NCI-H524 (cell line): ENCODE measurements around the gene ORAI3.

Experiments used
- DNase-seq, 2 experiments: peaks; one replicate each; lab custom pipeline; 2025; lab: John Stamatoyannopoulos, UW

ORAI3 gene

DNA sequence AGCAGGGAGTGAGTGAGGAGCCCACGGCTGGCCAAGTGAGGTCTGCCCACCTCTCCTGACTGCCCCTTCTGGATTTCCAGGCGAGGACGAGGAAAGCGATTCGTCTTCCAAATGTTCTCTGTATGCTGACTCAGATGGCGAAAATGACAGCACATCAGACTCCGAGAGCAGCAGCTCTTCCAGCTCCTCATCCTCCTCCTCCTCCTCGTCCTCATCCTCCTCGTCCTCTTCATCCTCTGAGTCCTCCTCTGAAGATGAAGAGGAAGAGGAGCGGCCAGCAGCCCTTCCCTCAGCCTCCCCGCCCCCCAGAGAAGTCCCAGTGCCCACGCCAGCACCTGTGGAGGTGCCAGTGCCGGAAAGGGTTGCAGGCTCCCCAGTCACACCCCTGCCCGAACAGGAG lies 22.4 kb downstream of the ORAI3 start:
- no peak for DNase-seq

DNA sequence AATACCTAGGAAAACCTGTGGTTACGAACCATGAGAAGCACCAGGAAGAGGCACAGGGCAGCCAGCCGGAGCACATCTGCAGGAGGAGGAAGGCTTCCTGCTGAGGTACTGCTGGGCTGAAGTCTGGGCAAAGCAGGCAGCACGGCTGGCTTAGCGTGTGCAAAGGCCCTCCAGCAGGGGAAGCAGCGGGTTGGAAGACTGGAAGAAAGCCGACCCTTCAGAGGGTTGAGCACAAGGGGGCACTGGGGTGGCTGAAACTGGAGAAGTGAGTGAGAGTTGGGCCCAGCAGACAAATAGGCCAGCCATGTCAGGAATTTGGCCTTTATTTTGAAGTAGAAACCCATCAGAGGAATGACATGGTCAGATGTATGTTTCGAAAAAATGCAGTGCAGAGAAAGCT lies 24.0 kb downstream of the ORAI3 start:
- DNase-seq, result no peak

DNA sequence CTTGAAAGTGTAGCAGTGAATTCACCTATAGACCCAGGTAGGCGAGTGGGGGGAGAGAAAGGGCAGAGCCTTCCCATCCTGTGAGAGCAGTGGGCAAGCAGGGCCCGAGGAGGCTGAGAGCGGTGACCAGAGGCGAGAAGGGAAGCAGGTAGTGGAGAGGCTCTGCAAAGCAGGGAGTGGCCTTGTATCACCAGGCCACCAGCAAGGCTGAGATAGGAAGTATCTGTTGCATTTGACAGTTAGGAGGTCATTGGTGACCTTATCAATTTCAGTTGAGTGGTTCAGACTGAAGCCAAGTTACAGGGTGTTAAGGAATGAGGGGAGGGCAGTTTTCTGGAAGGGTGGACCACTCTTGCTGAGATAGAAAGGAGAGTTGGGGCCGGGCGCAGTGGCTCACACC lies 25.5 kb downstream of the ORAI3 start:
- DNase-seq, result no peak

DNA sequence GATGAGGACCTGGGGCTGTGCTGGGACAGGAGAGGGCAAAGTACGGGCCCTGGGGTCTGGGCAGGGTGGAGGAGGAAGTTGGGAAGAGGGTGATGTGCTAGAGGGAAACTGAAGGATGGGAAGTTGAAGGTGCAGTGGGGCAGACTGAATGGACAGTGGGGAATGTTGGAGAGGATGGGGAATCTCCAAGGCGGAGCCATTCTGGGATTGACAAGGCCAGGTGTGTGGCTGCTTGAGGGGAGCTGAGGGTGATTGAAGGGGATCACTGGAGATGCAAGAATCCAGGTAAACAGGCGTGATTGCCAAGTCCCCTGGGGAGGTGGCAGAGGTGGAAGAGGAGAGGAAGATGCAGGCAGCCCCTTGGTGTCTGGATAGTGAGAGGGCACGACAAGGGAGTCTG lies 27.6 kb downstream of the ORAI3 start:
- no peak for DNase-seq

DNA sequence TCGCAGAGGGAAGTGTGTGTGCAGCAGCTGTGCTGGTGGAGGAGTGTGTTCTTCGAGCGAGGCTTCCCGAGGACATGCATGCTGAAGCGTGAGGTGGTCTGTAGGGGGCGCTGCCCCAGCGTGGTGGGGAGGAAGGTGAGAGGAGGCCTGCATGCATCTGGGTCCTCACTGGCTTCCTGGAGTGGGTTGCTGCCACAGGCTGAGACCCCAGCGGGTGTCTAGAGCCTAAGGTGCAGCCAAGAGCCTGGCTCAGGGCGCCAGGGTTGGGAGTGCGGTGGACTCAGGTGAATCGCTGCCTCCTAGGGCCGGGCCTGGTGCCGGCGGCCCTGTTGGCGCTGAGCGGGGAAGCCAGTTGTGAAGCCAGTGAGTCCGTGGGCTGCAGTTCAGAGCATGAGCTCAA lies 28.6 kb downstream of the ORAI3 start:
- no peak for DNase-seq

DNA sequence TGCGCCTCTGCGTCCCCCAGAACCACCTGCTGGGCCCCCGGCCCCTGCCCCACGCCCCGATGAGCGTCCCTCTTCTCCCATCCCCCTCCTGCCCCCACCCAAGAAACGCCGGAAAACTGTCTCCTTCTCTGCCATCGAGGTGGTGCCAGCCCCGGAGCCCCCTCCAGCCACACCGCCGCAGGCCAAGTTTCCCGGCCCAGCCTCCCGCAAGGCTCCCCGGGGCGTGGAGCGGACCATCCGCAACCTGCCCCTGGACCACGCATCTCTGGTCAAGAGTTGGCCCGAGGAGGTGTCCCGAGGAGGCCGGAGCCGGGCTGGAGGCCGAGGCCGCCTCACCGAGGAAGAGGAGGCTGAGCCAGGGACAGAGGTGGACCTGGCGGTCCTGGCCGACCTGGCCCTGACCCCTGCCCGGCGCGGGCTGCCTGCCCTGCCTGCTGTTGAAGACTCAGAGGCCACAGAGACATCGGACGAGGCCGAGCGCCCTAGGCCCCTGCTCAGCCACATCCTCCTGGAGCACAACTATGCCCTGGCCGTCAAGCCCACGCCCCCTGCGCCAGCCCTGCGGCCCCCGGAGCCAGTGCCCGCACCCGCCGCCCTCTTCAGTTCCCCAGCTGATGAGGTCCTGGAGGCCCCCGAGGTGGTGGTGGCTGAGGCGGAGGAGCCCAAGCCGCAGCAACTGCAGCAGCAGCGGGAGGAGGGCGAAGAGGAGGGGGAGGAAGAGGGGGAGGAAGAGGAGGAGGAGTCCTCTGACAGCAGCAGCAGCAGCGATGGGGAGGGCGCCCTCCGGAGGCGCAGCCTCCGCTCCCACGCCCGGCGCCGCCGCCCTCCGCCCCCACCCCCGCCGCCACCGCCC lies 30.5 kb downstream of the ORAI3 start:
- no peak for DNase-seq

DNA sequence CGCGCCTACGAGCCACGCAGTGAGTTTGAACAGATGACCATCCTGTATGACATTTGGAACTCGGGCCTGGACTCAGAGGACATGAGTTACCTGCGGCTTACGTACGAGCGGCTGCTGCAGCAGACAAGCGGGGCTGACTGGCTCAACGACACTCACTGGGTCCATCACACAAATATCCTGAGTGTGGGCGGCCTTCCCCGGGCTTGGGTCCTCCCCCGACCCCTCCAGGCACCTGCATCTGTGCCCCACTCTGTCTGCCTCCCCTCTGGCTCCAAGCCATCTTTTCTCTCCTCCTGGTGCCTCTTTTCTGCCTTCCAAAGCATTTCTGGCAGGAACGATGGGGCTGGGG lies 31.1 kb downstream of the ORAI3 start:
- DNase-seq, result no peak

DNA sequence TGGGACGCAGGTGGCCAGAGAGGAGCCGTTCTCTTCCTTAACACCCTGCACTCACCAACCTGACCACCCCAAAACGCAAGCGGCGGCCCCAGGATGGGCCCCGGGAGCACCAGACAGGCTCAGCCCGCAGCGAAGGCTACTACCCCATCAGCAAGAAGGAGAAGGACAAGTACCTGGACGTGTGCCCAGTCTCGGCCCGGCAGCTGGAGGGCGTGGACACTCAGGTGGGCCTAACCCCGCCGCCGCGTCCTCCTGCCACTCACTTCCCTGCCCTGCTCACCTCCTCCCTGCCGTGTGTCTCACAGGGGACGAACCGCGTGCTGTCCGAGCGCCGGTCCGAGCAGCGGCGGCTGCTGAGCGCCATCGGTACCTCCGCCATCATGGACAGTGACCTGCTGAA lies 31.6 kb downstream of the ORAI3 start:
- no peak for DNase-seq

DNA sequence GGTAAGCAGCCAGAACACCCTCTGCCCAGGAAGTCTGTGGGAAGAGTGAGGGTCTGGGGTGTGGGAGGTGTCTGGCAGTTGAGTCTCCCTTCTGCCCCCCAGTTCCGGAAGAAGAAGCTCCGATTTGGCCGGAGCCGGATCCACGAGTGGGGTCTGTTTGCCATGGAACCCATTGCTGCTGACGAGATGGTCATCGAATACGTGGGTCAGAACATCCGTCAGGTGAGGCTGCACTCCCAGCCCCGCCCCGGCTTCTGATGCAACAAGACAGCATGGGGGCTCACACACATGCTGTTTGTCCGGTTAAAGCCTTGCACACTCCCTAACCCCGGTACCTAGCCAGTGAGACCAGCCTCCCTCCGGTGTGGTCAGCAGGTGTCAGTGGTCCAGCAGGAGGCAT lies 32.1 kb downstream of the ORAI3 start:
- no peak for DNase-seq

DNA sequence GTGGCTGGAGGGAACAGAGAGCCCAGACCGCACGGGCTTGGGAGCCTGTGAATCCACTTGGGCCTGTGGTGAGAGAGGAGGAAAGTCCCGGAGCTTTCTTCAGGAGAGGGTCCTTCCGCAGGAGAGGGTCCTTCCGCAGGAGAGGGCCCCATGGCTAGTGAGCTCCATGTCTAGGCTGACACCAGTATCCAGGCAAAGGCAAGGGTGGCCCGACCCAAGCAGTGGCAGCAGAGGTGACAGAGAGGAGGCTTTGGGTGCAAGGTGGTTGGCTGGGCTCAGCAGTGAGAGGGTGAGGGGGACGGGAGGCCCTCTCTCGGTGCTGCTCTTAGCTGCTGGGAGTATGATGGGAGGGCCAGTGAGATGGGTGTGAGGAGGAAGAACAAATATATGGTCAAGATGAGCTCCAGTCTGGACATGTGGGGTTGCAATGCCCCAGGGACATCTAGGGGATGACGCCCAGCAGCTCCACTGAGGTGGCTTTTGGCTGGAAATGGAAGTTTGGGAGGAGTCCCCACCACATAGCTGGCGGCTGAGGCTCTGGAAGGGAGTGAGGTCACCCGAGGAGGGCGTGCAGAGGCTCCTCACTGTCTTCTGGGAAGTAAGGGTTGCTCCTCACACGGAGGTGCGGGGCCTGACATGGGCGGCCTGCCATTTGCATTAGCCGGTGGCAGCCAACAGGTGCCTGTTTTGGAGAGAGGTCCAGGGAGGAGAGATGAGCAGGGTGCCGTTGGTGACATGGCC lies 33.9 kb downstream of the ORAI3 start:
- DNase-seq, result no peak

DNA sequence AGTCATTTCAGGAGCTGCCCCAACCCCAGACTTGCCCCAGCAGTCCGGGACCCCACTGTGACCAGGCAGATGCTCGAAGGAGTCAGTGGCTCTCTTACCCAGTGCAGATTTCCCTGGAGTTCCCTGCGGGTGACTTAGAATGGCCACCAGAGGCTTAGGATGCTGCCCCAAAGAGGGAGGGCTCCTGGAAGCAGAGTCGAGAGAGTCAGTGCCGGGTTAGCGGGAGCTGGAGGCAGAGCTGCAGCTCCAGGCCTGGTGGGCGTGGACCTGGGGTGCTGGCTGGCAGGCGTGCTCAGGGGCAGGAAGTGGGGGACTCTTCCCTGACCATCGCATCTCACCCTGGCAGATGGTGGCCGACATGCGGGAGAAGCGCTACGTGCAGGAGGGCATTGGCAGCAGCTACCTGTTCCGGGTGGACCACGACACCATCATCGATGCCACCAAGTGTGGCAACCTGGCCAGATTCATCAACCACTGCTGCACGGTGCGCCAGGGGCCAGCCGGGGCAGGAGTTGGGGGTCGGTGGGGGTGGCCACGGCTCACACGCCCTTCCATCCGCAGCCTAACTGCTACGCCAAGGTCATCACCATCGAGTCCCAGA lies 34.5 kb downstream of the ORAI3 start:
- no peak for DNase-seq

DNA sequence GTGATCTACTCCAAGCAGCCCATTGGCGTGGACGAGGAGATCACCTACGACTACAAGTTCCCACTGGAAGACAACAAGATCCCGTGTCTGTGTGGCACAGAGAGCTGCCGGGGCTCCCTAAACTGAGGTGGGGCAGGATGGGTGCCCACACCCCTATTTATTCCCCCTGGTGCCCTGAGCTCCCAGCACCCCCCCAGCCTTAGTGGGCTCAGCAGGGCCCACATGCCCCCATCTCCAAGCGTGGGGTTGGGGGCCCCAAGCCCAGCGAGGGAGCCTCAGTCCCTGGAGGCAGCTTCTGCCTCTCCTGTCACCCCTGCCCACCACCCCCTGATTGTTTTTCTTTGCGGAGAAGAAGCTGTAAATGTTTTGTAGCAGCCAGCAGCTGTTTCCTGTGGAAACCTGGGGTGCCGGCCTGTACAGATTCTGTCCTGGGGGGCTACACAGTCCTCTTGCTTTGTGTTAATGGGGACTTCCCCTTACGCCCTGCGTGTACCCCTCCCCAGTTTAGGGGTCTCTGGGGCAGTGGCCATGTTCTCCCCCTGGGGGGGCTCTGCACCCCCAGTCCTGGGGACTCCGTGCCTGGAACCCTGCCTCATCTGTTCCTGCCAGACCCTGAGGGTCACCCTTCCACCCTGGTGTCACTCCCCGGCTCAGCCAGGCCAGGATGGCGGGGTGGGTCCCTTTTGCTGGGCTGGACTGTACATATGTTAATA lies 35.2 kb downstream of the ORAI3 start:
- DNase-seq, result no peak

DNA sequence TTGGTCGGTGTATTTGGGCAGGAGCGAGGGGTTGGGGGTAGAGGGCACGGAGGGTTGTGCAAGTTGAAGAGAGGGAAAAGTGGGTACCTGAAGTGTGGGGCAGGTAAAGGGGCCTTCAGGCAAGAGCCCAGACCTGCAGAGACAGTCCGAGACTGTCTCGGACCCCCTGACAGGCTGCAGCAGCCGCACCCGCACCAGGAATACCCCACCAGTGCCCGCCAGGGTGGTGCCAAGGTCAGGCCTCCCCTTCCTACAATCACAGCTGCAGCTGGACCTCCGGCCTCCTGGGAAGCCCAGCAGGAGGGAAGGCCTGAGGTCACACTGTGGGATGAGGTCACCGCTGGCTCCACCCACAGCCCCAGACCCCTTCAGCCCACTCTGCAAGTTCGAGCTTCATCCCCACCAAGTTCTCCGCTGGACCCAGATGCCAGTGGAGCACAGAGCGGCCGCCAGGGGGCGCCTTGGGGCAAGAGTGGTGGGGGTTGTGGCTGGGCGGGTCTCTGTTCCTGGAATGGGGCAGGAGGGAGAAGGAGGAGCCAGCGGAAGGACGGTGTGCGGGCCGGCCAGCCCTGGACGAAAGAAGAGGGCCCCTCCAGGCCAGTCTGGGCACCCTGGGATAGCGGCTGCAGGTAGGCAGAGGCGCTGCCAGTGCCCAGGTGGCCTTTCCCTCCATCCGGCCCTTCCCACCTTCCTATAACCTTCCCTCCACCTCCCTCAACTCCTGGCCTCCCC lies 36.0 kb downstream of the ORAI3 start, which contains the start of gene HSD3B7:
Gene HSD3B7 (plus strand): TSS at position 539 of the 732 bp plus-strand sequence. CDS start 452 bp downstream, outside the sequence.
- peak; percentile 63 to 75 for DNase-seq

DNA sequence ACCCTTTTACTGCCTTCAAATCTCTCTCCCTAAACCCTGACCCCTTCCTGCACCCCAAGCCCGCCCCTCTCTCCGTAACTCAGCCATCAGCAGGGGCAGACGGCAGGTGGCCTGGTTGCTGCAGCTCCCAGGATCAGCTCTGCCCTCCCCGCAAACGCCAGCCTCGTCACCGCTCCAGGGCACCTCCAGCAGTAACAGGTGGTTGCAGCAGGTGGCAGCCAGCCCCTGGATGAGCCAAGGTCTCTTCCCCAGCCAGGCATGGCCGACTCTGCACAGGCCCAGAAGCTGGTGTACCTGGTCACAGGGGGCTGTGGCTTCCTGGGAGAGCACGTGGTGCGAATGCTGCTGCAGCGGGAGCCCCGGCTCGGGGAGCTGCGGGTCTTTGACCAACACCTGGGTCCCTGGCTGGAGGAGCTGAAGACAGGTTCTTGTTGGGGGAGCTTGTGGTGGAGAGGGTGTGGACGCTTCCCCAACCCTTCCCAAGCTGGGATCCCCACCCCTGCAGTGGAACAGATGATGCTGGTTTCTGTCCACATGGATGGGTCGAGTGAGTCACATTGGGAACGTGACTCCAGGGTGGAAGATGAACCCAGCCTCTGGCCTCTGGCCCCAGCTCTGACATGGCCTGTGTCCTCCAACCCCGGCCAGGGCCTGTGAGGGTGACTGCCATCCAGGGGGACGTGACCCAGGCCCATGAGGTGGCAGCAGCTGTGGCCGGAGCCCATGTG lies 36.7 kb downstream of the ORAI3 start:
- peak; percentile 62 to 75 for DNase-seq

DNA sequence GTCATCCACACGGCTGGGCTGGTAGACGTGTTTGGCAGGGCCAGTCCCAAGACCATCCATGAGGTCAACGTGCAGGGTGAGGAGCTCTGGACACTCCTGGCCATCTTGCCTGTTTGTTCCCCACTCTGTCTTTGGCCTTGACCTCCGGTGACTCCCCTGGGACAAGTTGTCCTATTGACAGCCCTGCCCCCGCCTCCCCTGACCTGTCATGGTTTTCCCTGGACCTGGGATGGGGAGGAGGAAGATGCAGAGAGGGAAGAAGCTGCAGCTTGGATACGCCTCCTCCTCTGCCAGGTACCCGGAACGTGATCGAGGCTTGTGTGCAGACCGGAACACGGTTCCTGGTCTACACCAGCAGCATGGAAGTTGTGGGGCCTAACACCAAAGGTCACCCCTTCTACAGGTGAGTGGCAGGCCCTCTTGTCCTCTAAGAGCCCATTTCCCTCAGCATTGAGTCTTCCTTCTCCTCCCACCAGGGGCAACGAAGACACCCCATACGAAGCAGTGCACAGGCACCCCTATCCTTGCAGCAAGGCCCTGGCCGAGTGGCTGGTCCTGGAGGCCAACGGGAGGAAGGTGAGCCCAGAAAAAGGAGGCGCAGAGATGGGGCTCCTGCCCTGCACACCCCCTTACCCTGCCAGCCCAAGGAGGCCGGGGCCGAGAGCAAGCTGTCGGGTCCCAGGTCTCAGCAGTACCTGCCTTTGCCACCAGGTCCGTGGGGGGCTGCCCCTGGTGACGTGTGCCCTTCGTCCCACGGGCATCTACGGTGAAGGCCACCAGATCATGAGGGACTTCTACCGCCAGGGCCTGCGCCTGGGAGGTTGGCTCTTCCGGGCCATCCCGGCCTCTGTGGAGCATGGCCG lies 37.5 kb downstream of the ORAI3 start:
- DNase-seq, result no peak

DNA sequence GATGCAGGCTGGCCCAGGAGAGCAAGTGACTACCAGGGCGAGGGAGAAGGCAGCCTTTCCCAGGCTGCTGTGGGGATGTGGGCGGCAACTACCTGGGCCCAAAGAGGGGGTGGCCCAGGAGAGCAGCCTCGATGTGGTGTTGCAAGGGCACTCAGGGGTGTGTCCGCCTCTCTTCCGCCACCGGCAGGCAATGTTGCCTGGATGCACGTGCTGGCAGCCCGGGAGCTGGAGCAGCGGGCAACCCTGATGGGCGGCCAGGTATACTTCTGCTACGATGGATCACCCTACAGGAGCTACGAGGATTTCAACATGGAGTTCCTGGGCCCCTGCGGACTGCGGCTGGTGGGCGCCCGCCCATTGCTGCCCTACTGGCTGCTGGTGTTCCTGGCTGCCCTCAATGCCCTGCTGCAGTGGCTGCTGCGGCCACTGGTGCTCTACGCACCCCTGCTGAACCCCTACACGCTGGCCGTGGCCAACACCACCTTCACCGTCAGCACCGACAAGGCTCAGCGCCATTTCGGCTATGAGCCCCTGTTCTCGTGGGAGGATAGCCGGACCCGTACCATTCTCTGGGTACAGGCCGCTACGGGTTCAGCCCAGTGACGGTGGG lies 38.8 kb downstream of the ORAI3 start:
- DNase-seq, result no peak

DNA sequence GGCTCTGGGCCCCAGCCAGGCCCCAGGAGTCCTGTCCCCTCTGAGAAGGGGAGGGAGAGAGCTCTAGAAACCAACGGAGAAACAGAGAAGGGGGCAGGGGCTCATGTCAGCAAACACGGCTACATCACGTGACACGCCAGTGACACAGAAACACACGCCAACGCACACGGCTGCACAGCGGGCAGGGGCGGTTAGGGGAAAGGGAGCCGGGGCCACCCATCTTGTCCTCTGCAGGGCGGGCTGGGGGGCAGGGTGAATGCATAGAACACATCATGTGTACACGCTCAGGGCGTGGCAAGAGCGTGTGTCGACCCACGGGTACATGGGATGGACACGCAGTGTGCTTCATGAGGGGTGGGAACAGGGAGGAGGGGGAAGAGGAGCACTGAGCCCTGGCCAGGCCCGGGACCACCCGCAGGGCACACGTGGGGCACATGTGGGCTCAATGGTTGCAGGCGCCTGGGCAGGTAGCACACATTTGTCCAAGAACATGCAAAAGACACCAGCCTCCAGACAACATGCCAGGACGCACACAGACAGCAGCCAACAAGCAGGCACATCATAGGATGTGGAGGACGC lies 40.7 kb downstream of the ORAI3 start:
- no peak for DNase-seq

DNA sequence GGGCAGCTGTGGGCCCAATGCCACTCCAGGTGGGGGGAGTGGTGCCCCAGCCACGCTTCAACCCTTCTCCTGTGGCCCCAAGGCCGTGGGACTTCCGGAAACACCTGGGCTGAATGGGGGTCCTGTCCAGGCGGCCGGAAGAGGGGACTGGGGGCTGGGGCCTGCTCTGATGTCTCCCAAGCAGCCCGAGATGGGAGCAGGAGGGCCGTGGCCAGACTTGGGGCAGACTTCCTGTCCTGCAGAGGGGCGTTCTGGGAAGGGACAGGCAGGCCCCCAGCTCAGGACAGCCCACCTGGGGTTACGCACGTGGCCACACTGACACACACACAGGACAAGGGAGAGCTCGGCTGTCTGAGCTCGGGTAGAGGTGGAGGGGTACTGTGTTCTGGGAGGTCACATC lies 41.2 kb downstream of the ORAI3 start:
- no peak for DNase-seq

DNA sequence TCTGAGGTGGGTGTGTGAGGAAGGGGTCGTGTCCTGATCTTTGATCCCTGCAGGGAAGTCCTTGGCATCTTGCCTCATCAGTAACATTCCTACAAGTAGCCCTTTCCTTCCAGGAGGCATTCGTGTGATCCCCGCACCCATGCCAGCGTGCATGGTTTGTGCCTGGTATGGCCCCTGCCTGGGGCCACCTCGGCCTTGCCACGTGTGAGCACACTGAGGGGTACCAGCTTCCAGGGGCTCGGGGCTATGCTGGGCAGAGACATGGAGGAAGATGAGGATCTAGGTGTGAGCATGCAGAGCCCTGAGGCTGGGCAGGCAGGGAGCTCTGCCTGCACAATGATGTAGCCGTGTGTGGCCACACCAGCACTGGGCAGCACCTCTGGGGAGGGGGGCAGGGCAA lies 42.2 kb downstream of the ORAI3 start:
- DNase-seq, result no peak
